ENCODE measurements around the gene TBCCD1. TPM values are rescaled to one million over a fixed set of nuclear protein-coding genes. Genes with fewer than 3 reads are reported as not detected.

TBCCD1 gene, protein sequence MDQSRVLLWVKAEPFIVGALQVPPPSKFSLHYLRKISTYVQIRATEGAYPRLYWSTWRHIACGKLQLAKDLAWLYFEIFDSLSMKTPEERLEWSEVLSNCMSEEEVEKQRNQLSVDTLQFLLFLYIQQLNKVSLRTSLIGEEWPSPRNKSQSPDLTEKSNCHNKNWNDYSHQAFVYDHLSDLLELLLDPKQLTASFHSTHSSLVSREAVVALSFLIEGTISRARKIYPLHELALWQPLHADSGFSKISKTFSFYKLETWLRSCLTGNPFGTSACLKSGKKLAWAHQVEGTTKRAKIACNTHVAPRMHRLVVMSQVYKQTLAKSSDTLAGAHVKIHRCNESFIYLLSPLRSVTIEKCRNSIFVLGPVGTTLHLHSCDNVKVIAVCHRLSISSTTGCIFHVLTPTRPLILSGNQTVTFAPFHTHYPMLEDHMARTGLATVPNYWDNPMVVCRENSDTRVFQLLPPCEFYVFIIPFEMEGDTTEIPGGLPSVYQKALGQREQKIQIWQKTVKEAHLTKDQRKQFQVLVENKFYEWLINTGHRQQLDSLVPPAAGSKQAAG
- total RNA-seq = 11.0 and 14.0 TPM in 2 replicates

GRCh38 chr3:186567072-186567921, at the start of gene TBCCD1:
Gene TBCCD1, minus strand, starts transcription at chr3:186567339. Its CDS starts 3,010 bp downstream, at chr3:186564329.

DNA sequence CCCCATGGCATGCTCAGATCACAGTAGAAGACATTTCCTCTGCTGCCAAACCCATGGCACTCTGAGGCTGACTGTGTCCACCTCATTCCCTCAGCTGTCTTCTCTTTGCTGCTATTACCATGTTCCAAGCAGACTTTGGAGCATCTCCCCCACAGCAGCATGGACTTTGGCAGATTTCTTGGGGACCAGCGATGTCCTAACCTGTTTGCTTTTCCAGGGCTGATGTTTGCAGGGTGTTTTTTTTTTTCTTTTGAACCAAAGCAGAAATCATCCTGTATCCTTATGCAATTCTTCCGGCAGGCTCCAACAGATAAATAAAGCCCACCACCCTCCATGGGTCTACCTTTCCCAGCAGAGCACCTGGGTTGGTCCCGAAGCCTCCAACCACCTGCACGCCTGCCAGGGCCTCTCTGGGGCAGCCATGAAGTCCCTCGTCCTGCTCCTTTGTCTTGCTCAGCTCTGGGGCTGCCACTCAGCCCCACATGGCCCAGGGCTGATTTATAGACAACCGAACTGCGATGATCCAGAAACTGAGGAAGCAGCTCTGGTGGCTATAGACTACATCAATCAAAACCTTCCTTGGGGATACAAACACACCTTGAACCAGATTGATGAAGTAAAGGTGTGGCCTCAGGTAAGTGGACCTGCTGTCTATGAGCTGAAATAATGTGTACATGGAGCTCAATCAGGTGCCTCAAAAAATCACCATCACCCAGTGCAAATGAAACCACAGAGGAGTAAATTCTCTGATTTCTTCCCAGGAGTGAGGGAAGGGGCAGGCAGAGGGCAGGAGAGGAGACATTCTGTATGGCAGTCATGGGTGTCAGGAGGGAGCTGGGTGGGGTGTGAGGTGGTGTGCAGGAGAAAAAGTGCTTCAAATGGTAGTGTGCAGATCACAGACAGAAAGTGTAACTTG, 45.8 kb upstream of the TBCCD1 start, which contains the start of gene AHSG:
AHSG (plus strand) TSS at position 340 of the 916 bp plus-strand sequence; CDS start at position 422, 82 bp downstream.

GRCh38 chr3:186570096-186570940, 3.2 kb upstream of the TBCCD1 start, which contains the start of gene DNAJB11:
Gene DNAJB11, plus strand, starts transcription at chr3:186570720. Its CDS starts 178 bp downstream, at chr3:186570898.

GRCh38 chr3:186544281-186544680, 22.9 kb downstream of the TBCCD1 start, which contains the start of gene CRYGS:
Gene CRYGS, minus strand, starts transcription at chr3:186544380. Its CDS starts 54 bp downstream, at chr3:186544326.

Other genes starting within 250 kb of the TBCCD1 start
- 1.3 TPM in 1 of 2 replicates, not detected in the other for gene DGKG, start 205.1 kb downstream of the TBCCD1 start, total RNA-seq
- 0.88 and 1.0 TPM in 2 replicates for gene CRYGS, start 23.0 kb downstream of the TBCCD1 start, total RNA-seq
- gene DNAJB11, start 3.4 kb upstream of the TBCCD1 start, total RNA-seq = 48.7 and 72.1 TPM in 2 replicates
- gene AHSG, start 45.7 kb upstream of the TBCCD1 start, total RNA-seq = not detected in 2 replicates
- not detected in 2 replicates for gene FETUB, start 73.1 kb upstream of the TBCCD1 start, total RNA-seq
- not detected in 2 replicates for gene HRG, start 98.7 kb upstream of the TBCCD1 start, total RNA-seq
- not detected in 2 replicates for gene KNG1, start 150.0 kb upstream of the TBCCD1 start, total RNA-seq
- 195 and 294 TPM in 2 replicates for gene EIF4A2, start 216.2 kb upstream of the TBCCD1 start, total RNA-seq
- gene RFC4, start 239.1 kb upstream of the TBCCD1 start, total RNA-seq = 18.3 and 34.8 TPM in 2 replicates